ENCODE data around the gene SIL1. TPM values are rescaled to one million over a fixed set of nuclear protein-coding genes. Genes with fewer than 3 reads are reported as not detected.
"Not testable (repeated sequence)": the region's sequence is repeated elsewhere in the genome, so short reads cannot be mapped to it uniquely, and the experiment has no call there.

SIL1 gene
- total and polyA plus RNA-seq, 5 donors: 43.4 to 51.6 (median 43.7) TPM

GRCh38 chr5:139046551-139046950 lies 151.6 kb downstream of the SIL1 start:
- no peaks in the 10 kb centered on the region for H3K4me1 ChIP-seq (ENCODE audit: control insufficient read depth, insufficient read depth, low read length)
- intact Hi-C loops (cut with DNase I): no loop called here

GRCh38 chr5:139043157-139043905 lies 154.8 kb downstream of the SIL1 start:
- intact Hi-C loops (cut with DNase I): no loop called here
- WGBS: 74% methylated on average over 4 of the region's 4 CpGs
- ATAC-seq: peak in 1 of 2 donors; percentile 37

More at GRCh38 chr5:139046551-139046950, 151.6 kb downstream of the SIL1 start:
- ATAC-seq (no peak), DNase-seq (no peak)
- H3K4me3 ChIP-seq (ENCODE audit: low read length): no peak overlapping the region
- H3K27ac ChIP-seq (ENCODE audit: low read length): no peak overlapping the region
- no peaks in the 10 kb centered on the region for H3K27me3 ChIP-seq (ENCODE audit: control insufficient read depth, insufficient read depth)
- no peaks in the 10 kb centered on the region for H3K9me3 ChIP-seq (ENCODE audit: control insufficient read depth, low read length)

GRCh38 chr5:139040081-139040480 lies 158.1 kb downstream of the SIL1 start:
- Histone ChIP-seq H3K27me3 (ENCODE audit: control insufficient read depth, insufficient read depth) (no peaks in the 10 kb centered on the region), H3K9me3 (ENCODE audit: control insufficient read depth, low read length) (no peaks in the 10 kb centered on the region), H3K27ac (ENCODE audit: low read length) (no peak overlapping the region), H3K4me3 (ENCODE audit: low read length) (no peak overlapping the region), H3K4me1 (ENCODE audit: control insufficient read depth, insufficient read depth, low read length) (no peaks in the 10 kb centered on the region)
- DNase-seq: no peak
- intact Hi-C loops (cut with DNase I): no loop called here
- WGBS: 77% methylated on average over 1 of the region's 1 CpG
- ATAC-seq: peak; percentile 34 to 36

More at GRCh38 chr5:139043157-139043905, 154.8 kb downstream of the SIL1 start:
- no peaks in the 10 kb centered on the region for H3K9me3 ChIP-seq (ENCODE audit: control insufficient read depth, low read length)
- no peak overlapping the region for H3K4me3 ChIP-seq (ENCODE audit: low read length)
- no peak overlapping the region for H3K27ac ChIP-seq (ENCODE audit: low read length)
- no peak for DNase-seq
- no peaks in the 10 kb centered on the region for H3K4me1 ChIP-seq (ENCODE audit: control insufficient read depth, insufficient read depth, low read length)
- no peaks in the 10 kb centered on the region for H3K27me3 ChIP-seq (ENCODE audit: control insufficient read depth, insufficient read depth)

- no peak for DNase-seq
- ATAC-seq: peak; percentile 31 to 40
- intact Hi-C loops (cut with DNase I): no loop called here
- 85% methylated on average over 7 of the region's 7 CpGs for WGBS
- Histone ChIP-seq H3K4me3 (ENCODE audit: low read length) (no peak overlapping the region), H3K4me1 (ENCODE audit: control insufficient read depth, insufficient read depth, low read length) (no peaks in the 10 kb centered on the region), H3K27me3 (ENCODE audit: control insufficient read depth, insufficient read depth) (no peaks in the 10 kb centered on the region), H3K27ac (ENCODE audit: low read length) (no peak overlapping the region), H3K9me3 (ENCODE audit: control insufficient read depth, low read length) (no peaks in the 10 kb centered on the region)
These were observed 159.4 kb downstream of the SIL1 start for GRCh38 chr5:139038613-139039305.

- intact Hi-C loops (cut with DNase I): no loop called here
These were observed 160.4 kb downstream of the SIL1 start for GRCh38 chr5:139037732-139038131.

GRCh38 chr5:139036332-139036731 lies 161.8 kb downstream of the SIL1 start:
- ATAC-seq; H3K4me3 ChIP-seq (ENCODE audit: low read length); H3K9me3 ChIP-seq (ENCODE audit: control insufficient read depth, low read length); DNase-seq; H3K27ac ChIP-seq (ENCODE audit: low read length); H3K4me1 ChIP-seq (ENCODE audit: control insufficient read depth, insufficient read depth, low read length); H3K27me3 ChIP-seq (ENCODE audit: control insufficient read depth, insufficient read depth); intact Hi-C loops (cut with DNase I): not testable (repeated sequence)
- 96% methylated on average over 3 of the region's 3 CpGs for WGBS

More at GRCh38 chr5:139037732-139038131, 160.4 kb downstream of the SIL1 start:
- H3K4me3 ChIP-seq (ENCODE audit: low read length): no peak overlapping the region
- H3K27ac ChIP-seq (ENCODE audit: low read length): no peak overlapping the region
- 93% methylated on average over 3 of the region's 3 CpGs for WGBS
- H3K27me3 ChIP-seq (ENCODE audit: control insufficient read depth, insufficient read depth): no peaks in the 10 kb centered on the region
- no peaks in the 10 kb centered on the region for H3K9me3 ChIP-seq (ENCODE audit: control insufficient read depth, low read length)
- ATAC-seq (no peak), DNase-seq (no peak)
- no peaks in the 10 kb centered on the region for H3K4me1 ChIP-seq (ENCODE audit: control insufficient read depth, insufficient read depth, low read length)

- H3K27ac ChIP-seq (ENCODE audit: low read length): no peak overlapping the region
- intact Hi-C loops (cut with DNase I): no loop called here
These were observed 171.0 kb downstream of the SIL1 start for GRCh38 chr5:139027150-139027549.

GRCh38 chr5:139025651-139026050 lies 172.5 kb downstream of the SIL1 start:
- Histone ChIP-seq H3K9me3 (ENCODE audit: control insufficient read depth, low read length) (no peaks in the 10 kb centered on the region), H3K27me3 (ENCODE audit: control insufficient read depth, insufficient read depth) (no peaks in the 10 kb centered on the region), H3K4me1 (ENCODE audit: control insufficient read depth, insufficient read depth, low read length) (no peaks in the 10 kb centered on the region), H3K27ac (ENCODE audit: low read length) (no peak overlapping the region), H3K4me3 (ENCODE audit: low read length) (no peak overlapping the region)
- ATAC-seq: no peak
- intact Hi-C loops (cut with DNase I): no loop called here
- DNase-seq: no peak
- WGBS: 96% methylated on average over 2 of the region's 2 CpGs

More at GRCh38 chr5:139027150-139027549, 171.0 kb downstream of the SIL1 start:
- DNase-seq (no peak), ATAC-seq (no peak)
- 95% methylated on average over 2 of the region's 2 CpGs for WGBS
- Histone ChIP-seq H3K9me3 (ENCODE audit: control insufficient read depth, low read length) (no peaks in the 10 kb centered on the region), H3K4me1 (ENCODE audit: control insufficient read depth, insufficient read depth, low read length) (no peaks in the 10 kb centered on the region), H3K4me3 (ENCODE audit: low read length) (no peak overlapping the region), H3K27me3 (ENCODE audit: control insufficient read depth, insufficient read depth) (no peaks in the 10 kb centered on the region)

- H3K27me3 ChIP-seq (ENCODE audit: control insufficient read depth, insufficient read depth): no peaks in the 10 kb centered on the region
- intact Hi-C loops (cut with DNase I): no loop called here
- no peaks in the 10 kb centered on the region for H3K4me1 ChIP-seq (ENCODE audit: control insufficient read depth, insufficient read depth, low read length)
- WGBS: 66% methylated on average over 8 of the region's 8 CpGs
- no peak overlapping the region for H3K27ac ChIP-seq (ENCODE audit: low read length)
- no peak overlapping the region for H3K4me3 ChIP-seq (ENCODE audit: low read length)
- no peaks in the 10 kb centered on the region for H3K9me3 ChIP-seq (ENCODE audit: control insufficient read depth, low read length)
- DNase-seq (no peak), ATAC-seq (no peak)
These were observed 174.9 kb downstream of the SIL1 start for GRCh38 chr5:139023286-139023685.

- Histone ChIP-seq H3K4me1 (ENCODE audit: control insufficient read depth, insufficient read depth, low read length) (no peaks in the 10 kb centered on the region), H3K9me3 (ENCODE audit: control insufficient read depth, low read length) (no peaks in the 10 kb centered on the region), H3K27ac (ENCODE audit: low read length) (no peak overlapping the region), H3K27me3 (ENCODE audit: control insufficient read depth, insufficient read depth) (no peaks in the 10 kb centered on the region), H3K4me3 (ENCODE audit: low read length) (no peak overlapping the region)
- WGBS: 86% methylated on average over 1 of the region's 1 CpG
- ATAC-seq: no peak
- peak in 1 of 3 donors; percentile 22 for DNase-seq
- intact Hi-C loops (cut with DNase I): no loop called here
These were observed 175.6 kb downstream of the SIL1 start for GRCh38 chr5:139022528-139022927.

- intact Hi-C loops (cut with DNase I): no loop called here
- Histone ChIP-seq H3K9me3 (ENCODE audit: control insufficient read depth, low read length) (no peaks in the 10 kb centered on the region), H3K27me3 (ENCODE audit: control insufficient read depth, insufficient read depth) (no peaks in the 10 kb centered on the region), H3K4me3 (ENCODE audit: low read length) (no peak overlapping the region), H3K4me1 (ENCODE audit: control insufficient read depth, insufficient read depth, low read length) (no peaks in the 10 kb centered on the region), H3K27ac (ENCODE audit: low read length) (no peak overlapping the region)
- DNase-seq: no peak
- 98% methylated on average over 3 of the region's 3 CpGs for WGBS
- no peak for ATAC-seq
These were observed 176.8 kb downstream of the SIL1 start for GRCh38 chr5:139021346-139021745.

All from right cardiac atrium (tissue), 5 donors.